Subcutaneous abdominal adipose tissue (tissue), 5 donors: Measurements from ENCODE around the gene BRD8.
"Not testable (repeated sequence)": the region's sequence is repeated elsewhere in the genome, so short reads cannot be mapped to it uniquely, and the experiment has no call there.

ENCODE experiments used
- H3K27ac ChIP-seq: one replicate; pipeline ENCODE4 v1.7.0; 2013; ENCODE audit warnings: low read depth, mild to moderate bottlenecking, inconsistent platforms, low read length, moderate library complexity
- H3K27me3 ChIP-seq, 5 donors: one replicate each; pipeline ENCODE4 v1.7.0; 2013; ENCODE audit warnings: low read length in 5 of 5, inconsistent platforms in 1 of 5; ENCODE audit not compliant: control insufficient read depth in 5 of 5, insufficient read depth in 4 of 5
- H3K36me3 ChIP-seq, 5 donors: one replicate each; pipeline ENCODE4 v1.7.0; 2013; ENCODE audit warnings: low read length in 5 of 5; ENCODE audit not compliant: control insufficient read depth in 5 of 5, insufficient read depth in 5 of 5
- H3K4me1 ChIP-seq, 5 donors: one replicate each; pipeline ENCODE4 v1.7.0; 2013; ENCODE audit warnings: low read length in 5 of 5, mild to moderate bottlenecking in 3 of 5, moderate library complexity in 1 of 5; ENCODE audit not compliant: control insufficient read depth in 5 of 5, insufficient read depth in 5 of 5
- H3K4me3 ChIP-seq, 5 donors: one replicate each; pipeline ENCODE4 v1.7.0; 2013; ENCODE audit warnings: low read length in 5 of 5, low read depth in 1 of 5
- H3K9ac ChIP-seq, 5 donors: one replicate each; pipeline ENCODE4 v1.7.0; 2013; ENCODE audit warnings: low read length in 5 of 5, mild to moderate bottlenecking in 4 of 5, moderate library complexity in 3 of 5
- H3K9me3 ChIP-seq, 5 donors: one replicate each; pipeline ENCODE4 v1.7.0; 2013; ENCODE audit warnings: low read length in 5 of 5; ENCODE audit not compliant: control insufficient read depth in 5 of 5
- donor health status: healthy.
- donor health status: healthy.
- donor health status: healthy.
- donor health status: healthy.
- donor health status: healthy.

BRD8 gene

GRCh38 chr5:138178516-138179276 is at the start of gene BRD8, which contains the start of gene KIF20A:
TSS of gene BRD8 (minus strand) at chr5:138178630. CDS start at chr5:138178614, 16 bp downstream.
TSS of gene KIF20A (plus strand) at chr5:138179112. CDS start at chr5:138179681, 569 bp downstream.
- H3K36me3 ChIP-seq = peaks cover 3 to 27% (median 16%) of the 10 kb centered on the region in 5 donors
- H3K27ac ChIP-seq = peak within 1 kb of the TSS; percentile 81
- H3K4me3 ChIP-seq = peak within 1 kb of the TSS; percentile 79 to 98 (median 92)
- H3K9me3 ChIP-seq = no peaks in the 10 kb centered on the region
- H3K9ac ChIP-seq = peak within 1 kb of the TSS; percentile 87 to 98 (median 96)
- H3K4me1 ChIP-seq = peaks cover 6 to 18% (median 15%) of the 10 kb centered on the region in 5 donors
- H3K27me3 ChIP-seq = no peaks in the 10 kb centered on the region

GRCh38 chr5:138226910-138227309 is 48.5 kb upstream of the BRD8 start:
- Histone ChIP-seq H3K9ac (no peak overlapping the region), H3K9me3 (peaks cover 0 to 14% (median 11%) of the 10 kb centered on the region in 5 donors), H3K4me1 (peaks cover 4 to 19% (median 15%) of the 10 kb centered on the region in 5 donors), H3K27ac (no peak overlapping the region), H3K4me3 (no peak overlapping the region), H3K27me3 (no peaks in the 10 kb centered on the region), H3K36me3 (no peaks in the 10 kb centered on the region)

- H3K9me3 ChIP-seq = peaks cover 0 to 14% (median 11%) of the 10 kb centered on the region in 5 donors
- H3K9ac ChIP-seq = no peak overlapping the region
- H3K27me3 ChIP-seq = no peaks in the 10 kb centered on the region
- H3K27ac ChIP-seq = no peak overlapping the region
- H3K36me3 ChIP-seq = no peaks in the 10 kb centered on the region
- H3K4me1 ChIP-seq = peaks cover 0 to 5% (median 0%) of the 10 kb centered on the region in 5 donors
- no peak overlapping the region for H3K4me3 ChIP-seq
Measured at GRCh38 chr5:138224712-138225111, 46.3 kb upstream of the BRD8 start.

- Histone ChIP-seq H3K36me3 (no peaks in the 10 kb centered on the region), H3K27ac (no peak overlapping the region), H3K9ac (no peak overlapping the region), H3K9me3 (peaks cover 0 to 14% (median 11%) of the 10 kb centered on the region in 5 donors), H3K4me3 (no peak overlapping the region), H3K4me1 (peaks cover 0 to 5% (median 0%) of the 10 kb centered on the region in 5 donors), H3K27me3 (no peaks in the 10 kb centered on the region)
Measured at GRCh38 chr5:138223532-138223931, 45.1 kb upstream of the BRD8 start.

- Histone ChIP-seq H3K36me3 (no peaks in the 10 kb centered on the region), H3K27me3 (no peaks in the 10 kb centered on the region), H3K9me3 (no peaks in the 10 kb centered on the region), H3K9ac (no peak overlapping the region), H3K4me1 (peaks cover 0 to 19% (median 17%) of the 10 kb centered on the region in 5 donors), H3K4me3 (no peak overlapping the region), H3K27ac (no peak overlapping the region)
Measured at GRCh38 chr5:138216799-138217198, 38.4 kb upstream of the BRD8 start.

GRCh38 chr5:138213161-138214029 is 35.0 kb upstream of the BRD8 start, which contains the start of gene CDC23:
TSS of gene CDC23 (minus strand) at chr5:138213323. CDS start at chr5:138213312, 11 bp downstream.
- Histone ChIP-seq H3K9me3 (no peaks in the 10 kb centered on the region), H3K9ac (peak within 1 kb of the TSS; percentile 90 to 100 (median 99)), H3K4me3 (peak within 1 kb of the TSS; percentile 96 to 100 (median 100)), H3K27ac (peak within 1 kb of the TSS; percentile 78), H3K36me3 (peaks cover 0 to 4% (median 3%) of the 10 kb centered on the region in 5 donors), H3K4me1 (peaks cover 0 to 22% (median 19%) of the 10 kb centered on the region in 5 donors), H3K27me3 (no peaks in the 10 kb centered on the region)

- Histone ChIP-seq H3K4me3 (peak overlapping the region; percentile 96 to 100 (median 100)), H3K36me3 (peaks cover 0 to 4% (median 4%) of the 10 kb centered on the region in 5 donors), H3K27me3 (no peaks in the 10 kb centered on the region), H3K27ac (peak overlapping the region; percentile 78), H3K9ac (peak overlapping the region; percentile 90 to 100 (median 99)), H3K4me1 (peaks cover 0 to 22% (median 19%) of the 10 kb centered on the region in 5 donors), H3K9me3 (no peaks in the 10 kb centered on the region)
Measured at GRCh38 chr5:138212828-138213160, 34.4 kb upstream of the BRD8 start.

- H3K4me1 ChIP-seq = peaks cover 0 to 22% (median 19%) of the 10 kb centered on the region in 5 donors
- H3K36me3 ChIP-seq = peaks cover 4 to 6% (median 4%) of the 10 kb centered on the region in 5 donors
- no peak overlapping the region for H3K9ac ChIP-seq
- no peaks in the 10 kb centered on the region for H3K9me3 ChIP-seq
- H3K27me3 ChIP-seq = no peaks in the 10 kb centered on the region
- H3K4me3 ChIP-seq = no peak overlapping the region
- no peak overlapping the region for H3K27ac ChIP-seq
Measured at GRCh38 chr5:138210985-138211384, 32.6 kb upstream of the BRD8 start.

GRCh38 chr5:138193859-138194258 is 15.4 kb upstream of the BRD8 start:
- H3K9me3 ChIP-seq, H3K27me3 ChIP-seq, H3K9ac ChIP-seq, H3K4me3 ChIP-seq, H3K27ac ChIP-seq: not testable (repeated sequence)
- peaks cover 0 to 11% (median 8%) of the 10 kb centered on the region in 5 donors for H3K4me1 ChIP-seq
- peaks cover 30 to 68% (median 54%) of the 10 kb centered on the region in 5 donors for H3K36me3 ChIP-seq
